HepG2 (cell line): ENCODE measurements around the gene DRD3. TPM values are rescaled to one million over a fixed set of nuclear protein-coding genes. Genes with fewer than 3 reads are reported as not detected.

Experiments
- CREM ChIP-seq, 2 experiments: sonication (generic) in 1 of 2; formaldehyde crosslinking in 1 of 2; IDR thresholded peaks; 2 replicates each; pipeline versions ENCODE4 v1.4.0 to v1.6.1; 2016 to 2020; ENCODE audit warnings: antibody characterized with exemption in 1 of 2, mild to moderate bottlenecking in 1 of 2, missing genetic modification reagents in 1 of 2
- GZF1 ChIP-seq: sonication (generic); formaldehyde crosslinking; IDR thresholded peaks from 2 replicates; pipeline ENCODE4 v1.5.1; 2020; ENCODE audit warnings: mild to moderate bottlenecking, missing genetic modification reagents
- HMG20B ChIP-seq: conservative IDR thresholded peaks from 2 replicates; pipeline ENCODE4 v1.6.1; 2016; ENCODE audit warnings: missing genetic modification reagents, missing compliant biosample characterization
- KLF9 ChIP-seq: IDR thresholded peaks from 2 replicates; pipeline ENCODE4 v1.6.1; 2016; ENCODE audit warnings: low read depth
- NPAS2 ChIP-seq: sonication (generic); formaldehyde crosslinking; IDR thresholded peaks from 2 replicates; pipeline ENCODE4 v1.8.0; 2022; ENCODE audit warnings: mild to moderate bottlenecking, missing genetic modification reagents, borderline replicate concordance
- POLR2AphosphoS2 ChIP-seq: IDR thresholded peaks from 2 replicates; pipeline ENCODE4 v1.6.1; 2011; ENCODE audit warnings: low read depth, low read length, improper control_type of control experiment
- RCOR2 ChIP-seq: IDR thresholded peaks from 2 replicates; pipeline ENCODE4 v1.6.1; 2016; ENCODE audit warnings: missing biosample characterization, missing genetic modification reagents
- TAF1 ChIP-seq: sonication (generic); formaldehyde crosslinking; IDR thresholded peaks from 2 replicates; pipeline ENCODE4 v1.4.0; 2020; ENCODE audit warnings: missing genetic modification reagents
- ZNF468 ChIP-seq: sonication (generic); formaldehyde crosslinking; IDR thresholded peaks from 2 replicates; pipeline ENCODE4 v1.8.0; 2022; ENCODE audit warnings: mild to moderate bottlenecking, moderate library complexity, missing genetic modification reagents
- ZNF543 ChIP-seq: sonication (generic); formaldehyde crosslinking; IDR thresholded peaks from 2 replicates; pipeline ENCODE4 v1.4.0; 2020; ENCODE audit warnings: mild to moderate bottlenecking, missing genetic modification reagents
- ZNF607 ChIP-seq: sonication (generic); formaldehyde crosslinking; IDR thresholded peaks from 2 replicates; pipeline ENCODE4 v1.5.1; 2020; ENCODE audit warnings: missing genetic modification reagents, mild to moderate bottlenecking, borderline replicate concordance
- ZNF713 ChIP-seq: sonication (generic); formaldehyde crosslinking; IDR thresholded peaks from 2 replicates; pipeline ENCODE4 v1.4.0; 2020; ENCODE audit warnings: mild to moderate bottlenecking, missing genetic modification reagents
- polyA plus RNA-seq, 8 experiments: library from polyadenylated mRNA; depleted of rRNA in 3 of 8; stranded (reverse) in 7 of 8; unstranded in 1 of 8; fragments of >200 nt; fragmentation: Illumina TruSeq in 4 of 8; extraction: Trizol in 4 of 8; gene quantifications; 2 replicates each; pipeline versions ENCODE4 v1.2.1 to v1.2.3, GENCODE V29; 2011 to 2016; ENCODE audit warnings: low read depth in 4 of 8, missing spikeins in 1 of 8, mixed read lengths in 1 of 8; ENCODE audit not compliant: insufficient read depth in 1 of 8
- total RNA-seq, 5 experiments: library from RNA; depleted of rRNA; stranded (reverse); fragments of >200 nt; fragmentation: Illumina TruSeq; extraction: Trizol; gene quantifications; 2 replicates each; pipeline ENCODE4 v1.2.3, GENCODE V29; 2016; ENCODE audit warnings: low read depth in 1 of 5
- TF ChIP-seq, protein P1 (sequence below): sonication (generic); formaldehyde crosslinking; IDR thresholded peaks from 2 replicates; pipeline ENCODE4 v1.4.0; 2020; ENCODE audit warnings: missing genetic modification reagents
- TF ChIP-seq, protein P2 (sequence below): sonication (generic); formaldehyde crosslinking; IDR thresholded peaks from 2 replicates; pipeline ENCODE4 v1.4.0; 2020; ENCODE audit warnings: missing genetic modification reagents
- TF ChIP-seq, protein P3 (sequence below): sonication (generic); formaldehyde crosslinking; IDR thresholded peaks from 2 replicates; pipeline ENCODE4 v1.4.0; 2020; ENCODE audit warnings: low read depth, mild to moderate bottlenecking, missing genetic modification reagents
- TF ChIP-seq, protein P4 (sequence below): sonication (generic); formaldehyde crosslinking; conservative IDR thresholded peaks from 2 replicates; pipeline ENCODE4 v1.8.0; 2022; ENCODE audit warnings: low read depth, missing genetic modification reagents
- TF ChIP-seq, protein P5 (sequence below): sonication (generic); formaldehyde crosslinking; IDR thresholded peaks from 2 replicates; pipeline ENCODE4 v1.4.0; 2020; ENCODE audit warnings: missing genetic modification reagents
- TF ChIP-seq, protein P6 (sequence below): sonication (generic); formaldehyde crosslinking; IDR thresholded peaks from 2 replicates; pipeline ENCODE4 v1.8.0; 2022; ENCODE audit warnings: low read depth, missing genetic modification reagents

Gene DRD3
- total and polyA plus RNA-seq, 2 of the 13 experiments (the other 11 are each of a cell fraction or from before 2014, with no cell fraction given) = not detected

DNA sequence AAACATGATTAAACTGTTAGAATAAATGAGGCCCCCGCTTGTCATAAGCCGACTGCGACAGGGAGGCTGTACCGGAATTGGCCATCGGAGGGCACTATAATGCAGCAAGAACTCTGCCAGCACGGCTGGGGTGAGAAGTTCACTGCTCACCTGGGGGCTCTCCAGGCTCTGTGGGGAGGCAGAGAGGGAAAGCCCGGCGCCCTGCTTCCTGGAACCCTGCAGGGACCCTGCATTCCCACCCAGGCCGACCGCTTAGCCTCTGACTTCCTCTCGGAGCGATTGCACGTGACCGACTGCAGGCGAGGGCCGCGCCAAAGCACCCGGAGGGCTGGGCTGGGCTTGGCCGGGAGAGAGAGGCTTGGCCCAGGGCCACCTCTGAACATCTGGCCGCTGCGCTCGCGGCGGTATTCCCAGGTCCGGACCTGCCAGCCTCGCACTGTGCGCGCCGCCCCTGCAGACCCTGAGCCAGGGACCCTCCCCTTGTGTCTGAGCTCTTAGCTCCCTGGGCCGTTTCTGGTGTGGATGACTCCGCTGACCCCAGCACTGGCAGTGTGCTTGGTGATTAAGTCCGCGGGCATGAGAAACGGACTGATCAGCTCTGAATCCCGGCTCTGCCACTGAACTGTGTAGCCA lies 26.2 kb downstream of the DRD3 start (continued):
- TF ChIP-seq NPAS2 (CRISPR knock-in tag) (no peak), ZNF543 (CRISPR knock-in tag) (0 out of 2 replicates have a peak, but pooled peaks have one; percentile 41), GZF1 (no peak), HMG20B (CRISPR knock-in tag) (no peak), TAF1 (CRISPR knock-in tag) (no peak), ZNF468 (no peak), ZNF607 (peak; percentile 66; the same call in 1 of the 2 replicates), CREM (IDR thresholded peaks at IDR 0.05) (no peak), CREM (CRISPR knock-in tag; IDR thresholded peaks at IDR 0.05) (no peak), RCOR2 (CRISPR knock-in tag) (no peak), ZNF713 (CRISPR knock-in tag) (no peak), KLF9 (CRISPR knock-in tag) (no peak), POLR2AphosphoS2 (no peak)
- TF ChIP-seq, protein P1, sequence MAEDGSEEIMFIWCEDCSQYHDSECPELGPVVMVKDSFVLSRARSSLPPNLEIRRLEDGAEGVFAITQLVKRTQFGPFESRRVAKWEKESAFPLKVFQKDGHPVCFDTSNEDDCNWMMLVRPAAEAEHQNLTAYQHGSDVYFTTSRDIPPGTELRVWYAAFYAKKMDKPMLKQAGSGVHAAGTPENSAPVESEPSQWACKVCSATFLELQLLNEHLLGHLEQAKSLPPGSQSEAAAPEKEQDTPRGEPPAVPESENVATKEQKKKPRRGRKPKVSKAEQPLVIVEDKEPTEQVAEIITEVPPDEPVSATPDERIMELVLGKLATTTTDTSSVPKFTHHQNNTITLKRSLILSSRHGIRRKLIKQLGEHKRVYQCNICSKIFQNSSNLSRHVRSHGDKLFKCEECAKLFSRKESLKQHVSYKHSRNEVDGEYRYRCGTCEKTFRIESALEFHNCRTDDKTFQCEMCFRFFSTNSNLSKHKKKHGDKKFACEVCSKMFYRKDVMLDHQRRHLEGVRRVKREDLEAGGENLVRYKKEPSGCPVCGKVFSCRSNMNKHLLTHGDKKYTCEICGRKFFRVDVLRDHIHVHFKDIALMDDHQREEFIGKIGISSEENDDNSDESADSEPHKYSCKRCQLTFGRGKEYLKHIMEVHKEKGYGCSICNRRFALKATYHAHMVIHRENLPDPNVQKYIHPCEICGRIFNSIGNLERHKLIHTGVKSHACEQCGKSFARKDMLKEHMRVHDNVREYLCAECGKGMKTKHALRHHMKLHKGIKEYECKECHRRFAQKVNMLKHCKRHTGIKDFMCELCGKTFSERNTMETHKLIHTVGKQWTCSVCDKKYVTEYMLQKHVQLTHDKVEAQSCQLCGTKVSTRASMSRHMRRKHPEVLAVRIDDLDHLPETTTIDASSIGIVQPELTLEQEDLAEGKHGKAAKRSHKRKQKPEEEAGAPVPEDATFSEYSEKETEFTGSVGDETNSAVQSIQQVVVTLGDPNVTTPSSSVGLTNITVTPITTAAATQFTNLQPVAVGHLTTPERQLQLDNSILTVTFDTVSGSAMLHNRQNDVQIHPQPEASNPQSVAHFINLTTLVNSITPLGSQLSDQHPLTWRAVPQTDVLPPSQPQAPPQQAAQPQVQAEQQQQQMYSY (CRISPR knock-in tag) = no peak
- TF ChIP-seq, protein P2, sequence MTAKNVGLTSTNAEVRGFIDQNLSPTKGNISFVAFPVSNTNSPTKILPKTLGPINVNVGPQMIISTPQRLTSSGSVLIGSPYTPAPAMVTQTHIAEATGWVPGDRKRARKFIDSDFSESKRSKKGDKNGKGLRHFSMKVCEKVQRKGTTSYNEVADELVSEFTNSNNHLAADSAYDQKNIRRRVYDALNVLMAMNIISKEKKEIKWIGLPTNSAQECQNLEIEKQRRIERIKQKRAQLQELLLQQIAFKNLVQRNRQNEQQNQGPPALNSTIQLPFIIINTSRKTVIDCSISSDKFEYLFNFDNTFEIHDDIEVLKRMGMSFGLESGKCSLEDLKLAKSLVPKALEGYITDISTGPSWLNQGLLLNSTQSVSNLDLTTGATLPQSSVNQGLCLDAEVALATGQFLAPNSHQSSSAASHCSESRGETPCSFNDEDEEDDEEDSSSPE (CRISPR knock-in tag) = peak; percentile 60
- TF ChIP-seq, protein P3, sequence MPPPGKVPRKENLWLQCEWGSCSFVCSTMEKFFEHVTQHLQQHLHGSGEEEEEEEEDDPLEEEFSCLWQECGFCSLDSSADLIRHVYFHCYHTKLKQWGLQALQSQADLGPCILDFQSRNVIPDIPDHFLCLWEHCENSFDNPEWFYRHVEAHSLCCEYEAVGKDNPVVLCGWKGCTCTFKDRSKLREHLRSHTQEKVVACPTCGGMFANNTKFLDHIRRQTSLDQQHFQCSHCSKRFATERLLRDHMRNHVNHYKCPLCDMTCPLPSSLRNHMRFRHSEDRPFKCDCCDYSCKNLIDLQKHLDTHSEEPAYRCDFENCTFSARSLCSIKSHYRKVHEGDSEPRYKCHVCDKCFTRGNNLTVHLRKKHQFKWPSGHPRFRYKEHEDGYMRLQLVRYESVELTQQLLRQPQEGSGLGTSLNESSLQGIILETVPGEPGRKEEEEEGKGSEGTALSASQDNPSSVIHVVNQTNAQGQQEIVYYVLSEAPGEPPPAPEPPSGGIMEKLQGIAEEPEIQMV (CRISPR knock-in tag) = no peak
- TF ChIP-seq, protein P4, sequence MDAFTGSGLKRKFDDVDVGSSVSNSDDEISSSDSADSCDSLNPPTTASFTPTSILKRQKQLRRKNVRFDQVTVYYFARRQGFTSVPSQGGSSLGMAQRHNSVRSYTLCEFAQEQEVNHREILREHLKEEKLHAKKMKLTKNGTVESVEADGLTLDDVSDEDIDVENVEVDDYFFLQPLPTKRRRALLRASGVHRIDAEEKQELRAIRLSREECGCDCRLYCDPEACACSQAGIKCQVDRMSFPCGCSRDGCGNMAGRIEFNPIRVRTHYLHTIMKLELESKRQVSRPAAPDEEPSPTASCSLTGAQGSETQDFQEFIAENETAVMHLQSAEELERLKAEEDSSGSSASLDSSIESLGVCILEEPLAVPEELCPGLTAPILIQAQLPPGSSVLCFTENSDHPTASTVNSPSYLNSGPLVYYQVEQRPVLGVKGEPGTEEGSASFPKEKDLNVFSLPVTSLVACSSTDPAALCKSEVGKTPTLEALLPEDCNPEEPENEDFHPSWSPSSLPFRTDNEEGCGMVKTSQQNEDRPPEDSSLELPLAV (CRISPR knock-in tag) = no peak
- TF ChIP-seq, protein P5, sequence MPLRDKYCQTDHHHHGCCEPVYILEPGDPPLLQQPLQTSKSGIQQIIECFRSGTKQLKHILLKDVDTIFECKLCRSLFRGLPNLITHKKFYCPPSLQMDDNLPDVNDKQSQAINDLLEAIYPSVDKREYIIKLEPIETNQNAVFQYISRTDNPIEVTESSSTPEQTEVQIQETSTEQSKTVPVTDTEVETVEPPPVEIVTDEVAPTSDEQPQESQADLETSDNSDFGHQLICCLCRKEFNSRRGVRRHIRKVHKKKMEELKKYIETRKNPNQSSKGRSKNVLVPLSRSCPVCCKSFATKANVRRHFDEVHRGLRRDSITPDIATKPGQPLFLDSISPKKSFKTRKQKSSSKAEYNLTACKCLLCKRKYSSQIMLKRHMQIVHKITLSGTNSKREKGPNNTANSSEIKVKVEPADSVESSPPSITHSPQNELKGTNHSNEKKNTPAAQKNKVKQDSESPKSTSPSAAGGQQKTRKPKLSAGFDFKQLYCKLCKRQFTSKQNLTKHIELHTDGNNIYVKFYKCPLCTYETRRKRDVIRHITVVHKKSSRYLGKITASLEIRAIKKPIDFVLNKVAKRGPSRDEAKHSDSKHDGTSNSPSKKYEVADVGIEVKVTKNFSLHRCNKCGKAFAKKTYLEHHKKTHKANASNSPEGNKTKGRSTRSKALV = no peak; the same call in 1 of the 2 replicates
- TF ChIP-seq, protein P6, sequence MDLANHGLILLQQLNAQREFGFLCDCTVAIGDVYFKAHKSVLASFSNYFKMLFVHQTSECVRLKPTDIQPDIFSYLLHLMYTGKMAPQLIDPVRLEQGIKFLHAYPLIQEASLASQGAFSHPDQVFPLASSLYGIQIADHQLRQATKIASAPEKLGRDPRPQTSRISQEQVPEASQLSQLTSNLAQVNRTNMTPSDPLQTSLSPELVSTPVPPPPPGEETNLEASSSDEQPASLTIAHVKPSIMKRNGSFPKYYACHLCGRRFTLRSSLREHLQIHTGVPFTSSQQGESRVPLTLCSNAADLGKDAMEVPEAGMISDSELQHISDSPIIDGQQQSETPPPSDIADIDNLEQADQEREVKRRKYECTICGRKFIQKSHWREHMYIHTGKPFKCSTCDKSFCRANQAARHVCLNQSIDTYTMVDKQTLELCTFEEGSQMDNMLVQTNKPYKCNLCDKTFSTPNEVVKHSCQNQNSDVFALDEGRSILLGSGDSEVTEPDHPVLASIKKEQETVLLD (CRISPR knock-in tag) = no peak
